GM23338 (cell line): ENCODE data around the gene OR8B12. TPM values are rescaled to one million over a fixed set of nuclear protein-coding genes. Genes with fewer than 3 reads are reported as not detected.

Experiments used
- ATAC-seq: fragments of 200-7000 bp; cut with Tn5 transposase; 3 replicates; pipeline ENCODE4 v1.9.1; 2020
- DNase-seq: peaks from one replicate; pipeline ENCODE4 v3.0.0-alpha.2; 2015; ENCODE audit warnings: low spot score
- H2AFZ ChIP-seq: fragments of 200-600 bp; sonication (generic); 2 replicates; pipeline ENCODE4 v1.8.0; 2016; ENCODE audit warnings: antibody characterized with exemption, mild to moderate bottlenecking, moderate library complexity
- H3F3A ChIP-seq: fragments of 200-600 bp; sonication (generic); replicated peaks from 2 replicates; pipeline ENCODE4 v1.8.0; 2017; ENCODE audit warnings: antibody characterized with exemption, mixed run types, low read depth
- H3K27ac ChIP-seq: fragments of 200-600 bp; sonication (generic); 2 replicates; pipeline ENCODE4 v1.6.1; 2016; ENCODE audit warnings: low read depth
- H3K27me3 ChIP-seq: fragments of 200-600 bp; sonication (generic); 2 replicates; pipeline ENCODE4 v1.8.0; 2016; ENCODE audit warnings: mild to moderate bottlenecking, mixed run types, moderate library complexity; ENCODE audit not compliant: insufficient read depth
- H3K36me3 ChIP-seq: fragments of 200-600 bp; sonication (generic); 2 replicates; pipeline ENCODE4 v1.8.0; 2016; ENCODE audit warnings: mild to moderate bottlenecking; ENCODE audit not compliant: insufficient read depth
- H3K4me1 ChIP-seq: fragments of 200-600 bp; sonication (generic); 2 replicates; pipeline ENCODE4 v1.8.0; 2016; ENCODE audit warnings: mild to moderate bottlenecking, moderate library complexity; ENCODE audit not compliant: insufficient read depth
- H3K4me2 ChIP-seq: fragments of 200-600 bp; sonication (generic); 2 replicates; pipeline ENCODE4 v1.7.1; 2017; ENCODE audit warnings: mixed run types
- H3K4me3 ChIP-seq: fragments of 200-600 bp; sonication (generic); 2 replicates; pipeline ENCODE4 v1.6.1; 2016; ENCODE audit warnings: mixed run types
- H3K79me2 ChIP-seq: fragments of 200-600 bp; sonication (generic); replicated peaks from 2 replicates; pipeline ENCODE4 v1.8.0; 2017; ENCODE audit warnings: mild to moderate bottlenecking; ENCODE audit not compliant: insufficient read depth
- H3K9me2 ChIP-seq: fragments of 200-600 bp; sonication (generic); 2 replicates; pipeline ENCODE4 v1.8.0; 2017; ENCODE audit not compliant: insufficient read depth
- H4K20me1 ChIP-seq: fragments of 200-600 bp; sonication (generic); replicated peaks from 2 replicates; pipeline ENCODE4 v1.8.0; 2017; ENCODE audit warnings: mild to moderate bottlenecking; ENCODE audit not compliant: insufficient read depth
- H3K27ac Mint-ChIP-seq: 2 replicates; pipeline ENCODE4 v1.8.0; 2020; ENCODE audit warnings: inconsistent platforms, mild to moderate bottlenecking, moderate library complexity, mixed read lengths
- H3K27me3 Mint-ChIP-seq: 3 replicates; pipeline ENCODE4 v1.8.0; 2022; ENCODE audit warnings: low read depth, mild to moderate bottlenecking, moderate library complexity, mixed read lengths, inconsistent platforms; ENCODE audit not compliant: insufficient read depth, poor library complexity
- H3K36me3 Mint-ChIP-seq: 3 replicates; pipeline ENCODE4 v1.8.0; 2021; ENCODE audit warnings: low read depth, mild to moderate bottlenecking, inconsistent platforms, moderate library complexity, mixed read lengths
- H3K4me1 Mint-ChIP-seq: 3 replicates; pipeline ENCODE4 v1.8.0; 2020; ENCODE audit warnings: mild to moderate bottlenecking, inconsistent platforms, mixed read lengths
- H3K4me3 Mint-ChIP-seq: 3 replicates; pipeline ENCODE4 v1.8.0; 2021; ENCODE audit warnings: moderate library complexity, mild to moderate bottlenecking, inconsistent platforms, mixed read lengths
- H3K9me3 Mint-ChIP-seq: 3 replicates; pipeline ENCODE4 v1.8.0; 2020; ENCODE audit warnings: moderate library complexity, mild to moderate bottlenecking, inconsistent platforms, mixed read lengths
- CREB1 ChIP-seq: fragments of 250-450 bp; sonication (Bioruptor Pico); IDR thresholded peaks from 2 replicates; pipeline ENCODE4 v1.5.0; 2020; ENCODE audit warnings: low read depth, mild to moderate bottlenecking, moderate library complexity
- CTCF ChIP-seq, 2 experiments: fragments of 200-600 bp in 1 of 2; sonication (generic) in 1 of 2; conservative IDR thresholded peaks; 2 replicates each; pipeline versions ENCODE4 v1.5.1 to v1.6.1; 2016 to 2017; ENCODE audit warnings: antibody characterized with exemption in 2 of 2, low read depth in 2 of 2, mild to moderate bottlenecking in 2 of 2, moderate library complexity in 1 of 2
- ETS1 ChIP-seq: IDR thresholded peaks from 2 replicates; pipeline ENCODE4 v1.6.1; 2016; ENCODE audit warnings: antibody characterized with exemption
- EZH2 ChIP-seq: fragments of 200-600 bp; sonication (generic); IDR thresholded peaks from one replicate; pipeline ENCODE4 v1.8.0; 2017; ENCODE audit warnings: antibody characterized with exemption, mild to moderate bottlenecking, low read depth; ENCODE audit not compliant: unreplicated experiment
- EZH2phosphoT487 ChIP-seq: fragments of 200-600 bp; sonication (generic); IDR thresholded peaks from one replicate; pipeline ENCODE4 v1.8.1; 2018; ENCODE audit warnings: antibody characterized with exemption; ENCODE audit not compliant: unreplicated experiment
- JUNB ChIP-seq: IDR thresholded peaks from one replicate; pipeline ENCODE4 v1.6.1; 2016; ENCODE audit warnings: antibody characterized with exemption; ENCODE audit not compliant: unreplicated experiment
- NANOG ChIP-seq: IDR thresholded peaks from 2 replicates; pipeline ENCODE4 v1.6.1; 2016; ENCODE audit warnings: antibody characterized with exemption, borderline replicate concordance
- POLR2AphosphoS5 ChIP-seq: IDR thresholded peaks from 2 replicates; pipeline ENCODE4 v1.6.1; 2016; ENCODE audit warnings: antibody characterized with exemption, low read depth
- REST ChIP-seq: IDR thresholded peaks from one replicate; pipeline ENCODE4 v1.6.1; 2018; ENCODE audit warnings: antibody characterized with exemption; ENCODE audit not compliant: unreplicated experiment
- STAT1 ChIP-seq: IDR thresholded peaks from one replicate; pipeline ENCODE4 v1.6.1; 2016; ENCODE audit warnings: antibody characterized with exemption; ENCODE audit not compliant: unreplicated experiment
- ZNF114 ChIP-seq: fragments of 250-450 bp; sonication (Bioruptor Pico); IDR thresholded peaks from 2 replicates; pipeline ENCODE4 v1.5.0; 2020; ENCODE audit warnings: mild to moderate bottlenecking, moderate library complexity
- ZNF331 ChIP-seq: fragments of 250-450 bp; sonication (Bioruptor Pico); IDR thresholded peaks from 2 replicates; pipeline ENCODE4 v1.5.0; 2020; ENCODE audit warnings: low read depth, mild to moderate bottlenecking, moderate library complexity
- ZNF462 ChIP-seq: fragments of 250-450 bp; sonication (Bioruptor Pico); IDR thresholded peaks from 2 replicates; pipeline ENCODE4 v1.5.0; 2020; ENCODE audit warnings: mild to moderate bottlenecking, moderate library complexity
- polyA plus RNA-seq: library from polyadenylated mRNA; unstranded; fragments of >200 nt; fragmentation: Nextera tagmentation; extraction: Ambion mirVana; gene quantifications from 2 replicates; pipeline ENCODE4 v1.2.1, GENCODE V29; 2016
- total RNA-seq: library from RNA; depleted of rRNA; stranded (reverse); fragments of >200 nt; shearing (Covaris generic); gene quantifications from 2 replicates; pipeline ENCODE4 v1.2.3, GENCODE V29; 2014

OR8B12 gene
- total and polyA plus RNA-seq, 2 experiments from 2014 or later: not detected

- no peak overlapping the region for H3K27ac Mint-ChIP-seq
- H3K27ac ChIP-seq: no peak overlapping the region
- no peaks in the 10 kb centered on the region for H3K9me3 Mint-ChIP-seq
- ATAC-seq (no peak), DNase-seq (no peak)
- no peak for TF ChIP-seq EZH2phosphoT487
- TF ChIP-seq NANOG: no peak
- no peak for TF ChIP-seq EZH2
- no peak for TF ChIP-seq STAT1
- TF ChIP-seq REST: no peak
- TF ChIP-seq JUNB: no peak
- no peak for TF ChIP-seq POLR2AphosphoS5
- TF ChIP-seq CTCF (conservative IDR thresholded peaks at IDR 0.05; ENCODE audit: low read depth in 2 of 2): no peak
- TF ChIP-seq ZNF331: no peak
- TF ChIP-seq CREB1: no peak
- TF ChIP-seq ETS1: no peak
- no peak for TF ChIP-seq ZNF114 (CRISPR knock-in tag)
- no peak for TF ChIP-seq ZNF462
- H3K4me1 ChIP-seq: no peaks in the 10 kb centered on the region
- 0 out of 2 replicates have a peak, but pooled peaks cover 4% of the 10 kb centered on the region for H3K9me2 ChIP-seq
- H3K4me3 Mint-ChIP-seq: no peak overlapping the region
- no peaks in the 10 kb centered on the region for H3K27me3 ChIP-seq
- no peaks in the 10 kb centered on the region for H4K20me1 ChIP-seq
- peak overlapping the region; percentile 74; the same call in 1 of the 2 replicates for H2AFZ ChIP-seq
- no peaks in the 10 kb centered on the region for H3K79me2 ChIP-seq
- H3K36me3 ChIP-seq: no peaks in the 10 kb centered on the region
- peaks cover 12% of the 10 kb centered on the region; the same call in 2 of the 3 replicates for H3K4me1 Mint-ChIP-seq
- no peaks in the 10 kb centered on the region for H3K27me3 Mint-ChIP-seq
- H3F3A ChIP-seq: no peaks in the 10 kb centered on the region
- H3K4me2 ChIP-seq: no peak overlapping the region
- H3K36me3 Mint-ChIP-seq: no peaks in the 10 kb centered on the region
- H3K4me3 ChIP-seq: no peak overlapping the region
These were observed 39.1 kb upstream of the OR8B12 start for GRCh38 chr11:124582565-124582964.
